Middle frontal gyrus (tissue), 1 donor: ENCODE data around the gene CYP2D6.
A peak's percentile ranks its signal among the peaks of the same experiment; 100 is the strongest.
"Not testable (repeated sequence)": the region's sequence is repeated elsewhere in the genome, so short reads cannot be mapped to it uniquely, and the experiment has no call there.

Source experiments
- DNase-seq: peaks from one replicate; pipeline ENCODE4 v3.0.0-alpha.2; 2015; ENCODE audit warnings: low spot score; ENCODE audit errors: extremely low spot score

CYP2D6 gene

GRCh38 chr22:42130639-42131431 is at the start of gene CYP2D6:
Gene CYP2D6 (minus strand): TSS chr22:42130810. CDS start chr22:42130791, 19 bp downstream.
- not testable (repeated sequence) for DNase-seq

GRCh38 chr22:42179616-42180015 is 49.0 kb upstream of the CYP2D6 start:
- DNase-seq, result no peak

- DNase-seq, result no peak
Observed at GRCh38 chr22:42178910-42179519, 48.4 kb upstream of the CYP2D6 start.

GRCh38 chr22:42177891-42178336 is 47.3 kb upstream of the CYP2D6 start:
- no peak for DNase-seq

- no peak for DNase-seq
Observed at GRCh38 chr22:42176255-42176915, 45.8 kb upstream of the CYP2D6 start.

- no peak for DNase-seq
Observed at GRCh38 chr22:42174062-42174461, 43.5 kb upstream of the CYP2D6 start.

- DNase-seq, result no peak
Observed at GRCh38 chr22:42173183-42173926, 42.7 kb upstream of the CYP2D6 start.

GRCh38 chr22:42172773-42173172 is 42.2 kb upstream of the CYP2D6 start:
- no peak for DNase-seq

- DNase-seq, result no peak
Observed at GRCh38 chr22:42171946-42172719, 41.5 kb upstream of the CYP2D6 start.

GRCh38 chr22:42171417-42171816 is 40.8 kb upstream of the CYP2D6 start:
- no peak for DNase-seq

- no peak for DNase-seq
Observed at GRCh38 chr22:42170946-42171345, 40.3 kb upstream of the CYP2D6 start.

GRCh38 chr22:42169055-42169469 is 38.5 kb upstream of the CYP2D6 start:
- DNase-seq, result peak; percentile 40

GRCh38 chr22:42168476-42168875 is 37.9 kb upstream of the CYP2D6 start:
- DNase-seq, result no peak

GRCh38 chr22:42167066-42167465 is 36.5 kb upstream of the CYP2D6 start:
- DNase-seq, result no peak

GRCh38 chr22:42164901-42165300 is 34.3 kb upstream of the CYP2D6 start:
- no peak for DNase-seq

- no peak for DNase-seq
Observed at GRCh38 chr22:42163515-42163914, 32.9 kb upstream of the CYP2D6 start.

GRCh38 chr22:42162728-42163489 is 32.3 kb upstream of the CYP2D6 start:
- no peak for DNase-seq

- no peak for DNase-seq
Observed at GRCh38 chr22:42160830-42161696, 30.5 kb upstream of the CYP2D6 start.

GRCh38 chr22:42160251-42160650 is 29.6 kb upstream of the CYP2D6 start:
- DNase-seq, result no peak
